GM18519 (cell line): Measurements from ENCODE around the gene IGFL3.
"Not testable (repeated sequence)": the region's sequence is repeated elsewhere in the genome, so short reads cannot be mapped to it uniquely, and the experiment has no call there.

Experiments
- ATAC-seq: cut with Tn5 transposase; IDR thresholded peaks from one replicate; pipeline ENCODE4 v1.9.1; 2021; ENCODE audit warnings: mild to moderate bottlenecking, moderate library complexity; ENCODE audit not compliant: unreplicated experiment, low FRiP score

Gene IGFL3

DNA sequence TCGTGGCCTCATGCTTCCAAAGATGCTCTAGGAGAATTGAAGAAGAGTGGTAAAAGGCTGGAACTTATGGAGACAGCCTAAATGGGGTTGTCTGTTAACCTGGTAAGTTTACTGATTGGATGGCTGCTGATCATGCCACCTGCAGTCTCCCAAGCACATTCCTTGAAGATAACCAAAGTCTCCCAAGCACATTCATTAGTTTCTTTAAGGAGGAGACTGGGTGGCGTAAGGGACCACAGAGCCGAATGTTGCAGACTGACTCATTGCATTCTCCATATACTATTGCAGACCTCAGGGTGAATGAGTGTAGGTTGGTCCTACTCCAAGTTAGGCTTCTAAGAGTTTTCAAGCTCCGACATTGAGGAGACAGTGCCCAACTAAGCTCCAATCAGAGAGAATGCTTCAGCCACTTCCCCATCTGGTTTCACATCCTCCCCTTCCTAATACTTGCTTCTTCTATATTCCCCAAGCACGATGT is at the start of gene IGFL3:
IGFL3 (minus strand) TSS at position 51 of the 478 bp plus-strand sequence; CDS start at position 12, 39 bp downstream.
- ATAC-seq: no peak

DNA sequence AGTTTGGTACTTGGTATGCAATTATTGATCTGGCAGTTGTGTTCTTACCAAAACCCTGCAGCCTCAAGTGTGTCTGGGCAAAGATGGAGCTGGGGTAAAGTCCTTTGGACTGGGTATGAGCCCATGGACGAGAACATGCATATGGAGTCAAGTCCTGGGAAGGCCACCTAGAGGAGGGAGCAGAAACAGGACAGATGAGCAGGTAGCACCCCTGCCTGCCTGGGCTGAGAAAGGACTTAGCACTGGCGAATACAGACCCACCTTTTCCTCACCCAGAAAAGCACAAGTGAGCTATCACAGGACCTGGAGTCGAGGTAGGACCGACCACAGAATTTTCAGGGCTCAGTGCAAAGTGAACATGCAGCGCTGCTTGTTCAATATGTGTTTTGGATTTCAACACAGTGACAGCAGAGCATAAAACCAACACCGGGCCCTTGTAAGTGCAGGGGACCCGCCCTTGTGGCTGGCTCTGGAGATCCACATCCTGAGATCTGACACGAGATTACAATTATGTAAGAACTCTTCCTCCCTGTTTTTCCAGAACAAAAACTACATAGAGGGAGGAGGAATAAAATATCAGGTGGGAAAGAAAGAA is 49.5 kb upstream of the IGFL3 start:
- no peak for ATAC-seq

DNA sequence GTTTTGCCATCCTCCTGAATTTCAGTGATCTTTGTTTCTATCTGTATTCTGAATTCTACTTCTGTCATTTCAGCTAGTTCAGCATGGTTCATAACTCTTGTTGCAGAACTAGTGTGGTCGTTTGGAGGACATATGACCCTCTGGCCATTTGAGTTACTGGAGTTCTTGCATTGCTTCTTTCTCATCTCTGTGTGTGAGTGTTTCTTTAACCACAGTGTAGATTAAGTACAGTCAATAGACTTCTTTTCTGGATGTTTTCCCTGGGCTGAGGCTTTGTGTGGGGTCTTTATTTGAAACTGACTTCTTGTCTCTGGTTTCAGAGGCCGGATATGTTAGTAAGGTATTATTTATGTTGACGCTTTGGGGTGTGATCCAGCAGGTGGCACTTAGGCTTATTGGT is 38.2 kb upstream of the IGFL3 start:
- ATAC-seq: no peak

DNA sequence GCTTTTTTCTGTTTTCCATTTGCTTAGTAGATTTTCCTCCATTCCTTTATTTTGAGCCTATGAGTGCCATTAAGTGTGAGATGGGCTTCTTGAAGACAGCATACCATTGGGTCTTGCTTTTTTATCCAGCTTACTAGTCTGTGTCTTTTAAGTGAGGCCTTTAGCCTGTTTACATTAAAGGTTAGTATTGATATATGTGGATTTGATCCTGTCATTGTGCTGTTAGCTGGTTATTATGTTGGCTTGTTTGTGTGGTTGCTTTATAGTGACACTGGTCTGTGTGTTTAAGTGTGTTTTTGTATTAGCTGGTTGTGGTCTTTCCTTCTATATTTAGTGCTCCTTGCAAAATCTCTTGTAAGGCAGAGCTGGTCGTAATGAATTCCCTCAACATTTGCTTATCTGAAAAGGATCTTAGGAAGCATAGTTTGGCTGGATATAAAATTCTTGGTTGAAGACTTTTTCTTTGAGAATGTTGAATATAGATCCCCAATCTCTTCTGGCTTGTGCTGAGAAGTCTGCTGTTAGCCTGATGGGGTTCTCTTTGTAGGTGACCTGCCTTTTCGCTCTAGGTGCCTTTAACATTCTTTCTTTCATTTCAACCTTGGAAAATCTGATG is 37.3 kb upstream of the IGFL3 start:
- ATAC-seq: not testable (repeated sequence)

DNA sequence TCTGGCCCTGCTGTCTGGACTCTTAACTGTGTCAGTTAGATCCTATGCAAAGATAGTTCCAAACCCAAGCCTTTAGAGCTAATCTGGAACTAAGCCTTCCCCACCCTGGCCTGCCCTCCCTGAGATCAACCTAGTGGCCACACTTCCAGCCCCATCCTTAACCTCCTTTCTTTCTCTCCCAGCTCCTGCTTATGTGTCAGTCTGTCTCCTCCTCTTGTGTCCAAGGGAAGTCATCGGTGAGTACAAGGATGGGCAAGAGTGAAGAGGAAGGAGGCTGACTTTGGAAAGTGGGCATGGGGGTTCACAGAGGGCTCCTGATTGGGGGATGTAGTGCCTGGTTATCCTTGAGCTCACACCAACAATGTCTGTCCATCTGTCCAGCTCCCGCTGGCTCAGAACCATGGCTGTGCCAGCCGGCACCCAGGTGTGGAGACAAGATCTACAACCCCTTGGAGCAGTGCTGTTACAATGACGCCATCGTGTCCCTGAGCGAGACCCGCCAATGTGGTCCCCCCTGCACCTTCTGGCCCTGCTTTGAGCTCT is 35.8 kb upstream of the IGFL3 start:
- ATAC-seq: no peak

DNA sequence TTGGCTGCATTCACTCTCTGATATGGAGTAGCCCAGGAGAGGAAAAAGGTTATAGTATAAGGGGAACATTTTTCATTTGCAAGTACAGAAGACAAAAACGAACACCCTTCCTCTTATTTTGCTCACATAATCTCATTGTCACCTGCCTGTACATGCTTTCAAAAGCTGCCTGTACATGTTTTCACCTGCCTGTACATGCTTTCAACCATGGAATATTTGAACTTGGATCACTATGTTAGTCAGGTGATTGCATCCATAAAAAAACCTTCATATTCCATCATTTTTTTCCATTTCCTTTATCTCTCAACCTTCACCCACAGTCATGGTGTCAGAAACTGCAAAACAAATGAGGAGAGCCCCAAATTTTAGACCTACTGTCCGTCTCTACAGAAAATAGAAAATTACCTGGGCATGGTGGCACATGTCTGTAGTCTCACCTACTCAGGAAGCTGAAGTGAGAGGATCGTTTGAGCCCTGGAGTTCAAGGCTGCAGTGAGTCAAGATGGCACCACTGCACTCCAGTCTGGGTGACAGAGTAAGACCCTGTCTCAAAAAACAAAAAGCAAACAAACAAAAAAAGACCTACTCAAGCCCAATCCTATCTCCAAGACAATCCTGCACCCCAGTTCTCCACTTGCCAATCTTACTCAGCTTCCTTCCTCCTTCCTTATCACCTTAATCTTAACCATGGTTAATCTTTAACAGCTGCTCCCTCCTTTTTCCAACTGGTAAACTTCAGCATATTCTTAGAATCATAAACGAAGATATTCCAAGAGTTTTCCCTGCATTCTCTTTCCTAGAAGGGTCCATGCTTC is 35.1 kb upstream of the IGFL3 start:
- no peak for ATAC-seq

DNA sequence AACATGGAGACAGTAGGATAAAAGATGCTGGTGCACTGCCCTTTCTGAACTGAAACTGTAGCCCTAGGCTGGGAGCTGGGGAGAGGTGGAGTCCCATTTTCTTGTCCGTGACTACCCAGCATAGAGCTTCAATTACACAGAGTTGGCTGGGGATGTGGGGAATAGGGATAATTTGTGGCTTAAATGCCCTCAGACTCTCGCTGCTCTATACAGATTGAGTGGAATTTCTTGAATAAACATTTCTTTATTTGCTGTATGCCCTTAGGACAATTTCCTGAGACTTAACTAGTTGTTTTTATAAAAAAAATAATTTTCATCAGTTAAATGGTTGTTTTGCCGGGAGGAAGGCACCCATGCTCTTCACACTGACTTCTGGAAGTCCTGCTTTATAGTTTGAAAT is 30.7 kb upstream of the IGFL3 start:
- ATAC-seq: no peak

DNA sequence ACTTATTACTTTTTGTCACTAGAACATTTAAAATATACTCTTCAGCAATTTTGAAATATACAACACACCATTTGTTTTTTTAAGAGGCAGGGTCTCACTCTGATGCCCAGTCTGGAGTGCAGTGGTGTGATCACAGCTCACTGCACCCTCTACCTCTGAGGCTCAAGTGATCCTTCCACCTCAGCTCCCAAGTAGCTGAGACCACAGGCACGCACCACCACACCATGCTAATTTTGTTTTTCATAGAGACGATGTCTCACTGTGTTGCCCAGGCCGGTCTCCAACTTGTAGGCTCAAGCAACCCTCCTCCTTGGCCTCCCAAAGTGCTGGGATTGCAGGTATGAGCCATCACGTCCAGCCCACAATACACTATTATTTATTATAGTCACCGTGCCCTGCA is 26.1 kb upstream of the IGFL3 start:
- no peak for ATAC-seq

DNA sequence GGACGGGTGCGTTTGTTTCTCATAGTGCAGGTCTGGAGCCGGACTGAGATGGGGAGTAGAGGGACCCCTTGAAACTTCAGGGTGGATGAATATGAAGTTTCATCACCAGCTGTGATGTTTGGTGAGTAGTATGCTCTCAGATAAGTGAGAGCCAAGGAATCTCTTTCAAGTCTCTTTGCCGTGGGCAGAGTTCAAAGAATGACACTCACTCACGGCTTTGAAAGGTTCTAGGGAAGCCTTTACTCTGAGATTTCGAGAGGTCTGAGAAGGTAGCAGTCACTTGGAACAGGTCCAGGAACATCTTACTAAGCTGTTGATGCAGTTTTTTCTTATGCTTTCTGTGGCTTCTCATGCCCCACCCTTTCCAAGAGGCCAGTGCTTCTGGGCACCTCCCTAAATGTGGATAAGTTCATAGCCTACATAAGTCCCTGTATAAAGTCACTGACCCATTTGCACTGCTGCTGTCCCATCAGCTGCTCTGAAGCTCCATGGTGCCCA is 23.4 kb upstream of the IGFL3 start, which contains the start of gene IGFL2:
IGFL2 (plus strand) TSS at position 448 of the 498 bp plus-strand sequence; CDS start at position 489, 41 bp downstream.
- ATAC-seq: no peak

DNA sequence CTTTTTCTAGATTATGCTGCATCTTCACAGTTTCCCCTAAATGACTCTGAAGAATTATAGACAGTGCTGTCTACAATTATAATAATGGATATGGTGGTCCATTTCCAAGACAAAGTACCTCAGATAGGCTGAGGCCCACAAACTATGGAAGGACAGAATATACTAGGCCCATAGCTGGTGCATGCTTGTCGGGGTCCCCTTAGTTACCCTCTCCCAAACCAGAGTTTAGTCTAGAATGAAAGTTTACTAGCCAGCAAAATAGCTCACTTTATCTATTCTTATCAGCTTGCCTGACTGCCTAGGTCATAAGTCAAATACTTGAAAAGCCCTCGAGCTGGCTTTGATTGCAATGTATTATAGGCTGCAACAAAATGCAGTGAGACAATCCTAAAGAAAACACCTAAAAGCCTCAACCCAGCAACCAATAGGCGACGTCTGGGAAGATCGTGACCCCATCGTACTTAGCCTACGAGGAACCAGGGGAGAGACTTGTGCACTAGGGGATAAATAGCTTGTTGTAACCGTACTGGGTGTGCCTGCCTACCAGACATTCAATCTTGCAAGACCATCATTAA is 22.8 kb upstream of the IGFL3 start:
- ATAC-seq: no peak

DNA sequence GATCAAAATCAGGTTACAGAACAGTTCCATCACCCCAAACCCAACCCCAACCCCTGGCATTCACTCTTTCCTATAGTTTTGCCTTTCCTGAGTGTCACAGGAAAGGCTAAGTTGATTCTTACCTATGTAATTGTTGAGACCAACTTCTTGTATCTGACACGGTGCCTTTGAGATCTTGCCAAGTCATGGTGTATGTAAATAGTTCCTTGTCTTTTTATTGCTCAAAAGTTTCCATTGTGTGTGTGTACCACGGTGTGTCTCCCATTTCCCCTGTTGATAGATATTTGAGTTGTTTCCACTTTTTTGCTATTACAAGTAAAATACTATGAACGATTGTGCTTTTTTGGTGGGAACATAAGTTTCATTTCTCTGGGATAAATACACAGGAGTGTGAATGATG is 20.3 kb upstream of the IGFL3 start:
- no peak for ATAC-seq

DNA sequence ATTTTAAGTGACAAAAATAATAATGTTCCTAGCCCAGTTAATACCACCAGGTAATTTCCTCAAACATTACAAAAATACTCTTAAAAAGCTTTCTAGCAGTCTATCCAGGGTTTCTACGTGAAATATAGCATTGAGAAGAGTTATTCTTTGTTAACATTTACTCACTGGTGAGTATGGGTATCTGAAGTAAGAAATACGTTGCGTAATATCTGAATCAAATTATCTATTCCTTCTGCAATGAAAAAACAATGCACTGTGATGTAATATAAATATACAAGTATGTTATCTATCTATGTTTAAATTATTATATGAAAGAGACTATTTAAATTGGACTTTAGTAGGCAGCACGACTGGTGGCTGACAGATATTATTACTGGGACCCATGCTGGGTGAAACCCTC is 17.8 kb upstream of the IGFL3 start:
- ATAC-seq: no peak

DNA sequence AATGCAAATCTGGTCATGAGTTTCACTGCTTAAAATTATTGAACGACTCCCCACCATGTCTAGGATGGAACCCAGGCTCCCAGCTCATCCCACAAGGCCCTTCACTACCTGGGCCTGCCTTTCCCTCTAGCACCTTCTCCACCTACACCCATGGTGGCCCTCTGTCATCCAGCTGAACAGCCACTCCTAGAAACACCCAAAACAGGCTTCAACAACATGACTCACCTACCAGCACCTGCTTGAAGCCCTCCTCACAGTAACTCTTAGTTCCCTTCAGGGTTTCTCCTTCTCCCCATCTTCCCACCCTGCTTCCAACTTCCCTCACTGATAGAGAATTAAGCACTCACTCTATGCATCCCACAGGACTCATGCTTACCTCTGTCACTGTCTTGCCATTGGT is 16.9 kb upstream of the IGFL3 start:
- no peak for ATAC-seq

DNA sequence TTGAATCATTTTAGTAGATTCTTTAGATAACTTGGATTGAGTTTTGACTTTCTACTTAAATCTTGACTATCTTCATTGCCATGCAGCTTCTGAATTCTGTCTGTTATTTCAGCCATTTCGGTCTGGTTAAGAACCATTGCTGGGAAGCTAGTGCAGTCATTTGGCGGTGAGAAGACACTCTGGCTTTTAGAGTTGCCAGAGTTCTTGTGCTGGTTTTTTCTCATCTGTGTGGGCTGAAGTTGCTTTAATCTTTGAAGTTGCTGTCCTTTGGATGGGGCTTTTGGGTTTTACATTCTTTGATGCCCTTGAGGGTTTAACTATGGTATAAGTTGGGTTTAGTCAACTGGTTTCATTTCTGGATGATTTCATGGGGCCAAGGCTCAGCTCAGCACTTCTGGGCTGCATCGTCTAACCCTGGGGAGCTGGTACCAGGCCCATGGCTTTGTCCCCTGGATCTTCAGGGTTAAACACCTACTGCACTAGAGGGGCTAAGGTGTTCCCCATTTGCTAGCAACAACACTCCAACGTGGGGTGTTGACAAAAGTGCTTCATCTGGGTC is 13.5 kb upstream of the IGFL3 start:
- no peak for ATAC-seq

DNA sequence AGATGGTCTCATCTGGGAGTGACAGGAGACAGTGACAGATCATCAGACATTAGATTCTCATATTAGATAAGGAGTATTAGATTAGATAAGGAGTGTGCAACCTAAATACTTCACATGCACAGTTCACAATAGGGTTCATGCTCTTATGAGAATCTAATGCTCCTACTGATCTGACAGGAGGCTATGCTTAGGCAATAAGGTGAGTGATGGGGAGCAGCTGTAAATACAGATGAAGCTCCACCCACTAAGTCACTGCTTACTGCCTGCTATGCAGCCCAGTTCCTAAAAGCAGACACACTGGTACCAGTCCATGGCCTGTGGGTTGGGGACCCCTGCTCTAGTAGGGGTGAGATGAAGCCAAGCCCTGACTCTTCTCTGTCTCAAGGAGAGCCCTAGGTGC is 10.0 kb upstream of the IGFL3 start:
- no peak for ATAC-seq

DNA sequence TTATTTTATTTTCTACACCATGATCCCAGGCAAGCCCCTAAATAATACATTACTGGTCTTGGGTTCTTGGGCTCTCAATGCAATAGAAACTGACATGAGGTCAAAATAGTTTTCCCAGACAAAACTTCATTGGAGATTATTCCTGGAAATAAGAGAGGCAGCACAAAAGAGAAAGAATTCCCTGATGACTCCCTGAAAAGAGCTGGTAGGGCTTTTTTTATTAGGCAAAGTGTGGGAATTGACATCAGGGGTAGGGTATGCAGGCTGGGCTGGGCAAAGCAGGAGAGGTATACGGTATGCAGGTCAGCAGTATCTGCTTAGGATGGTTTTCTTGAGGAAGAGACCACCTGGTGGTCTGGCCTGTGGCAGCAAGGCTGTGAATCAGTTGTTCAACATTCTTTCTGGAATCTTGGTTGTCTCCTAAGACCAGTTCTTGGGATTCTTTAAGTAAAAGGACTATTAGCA is 9.3 kb upstream of the IGFL3 start:
- no peak for ATAC-seq

DNA sequence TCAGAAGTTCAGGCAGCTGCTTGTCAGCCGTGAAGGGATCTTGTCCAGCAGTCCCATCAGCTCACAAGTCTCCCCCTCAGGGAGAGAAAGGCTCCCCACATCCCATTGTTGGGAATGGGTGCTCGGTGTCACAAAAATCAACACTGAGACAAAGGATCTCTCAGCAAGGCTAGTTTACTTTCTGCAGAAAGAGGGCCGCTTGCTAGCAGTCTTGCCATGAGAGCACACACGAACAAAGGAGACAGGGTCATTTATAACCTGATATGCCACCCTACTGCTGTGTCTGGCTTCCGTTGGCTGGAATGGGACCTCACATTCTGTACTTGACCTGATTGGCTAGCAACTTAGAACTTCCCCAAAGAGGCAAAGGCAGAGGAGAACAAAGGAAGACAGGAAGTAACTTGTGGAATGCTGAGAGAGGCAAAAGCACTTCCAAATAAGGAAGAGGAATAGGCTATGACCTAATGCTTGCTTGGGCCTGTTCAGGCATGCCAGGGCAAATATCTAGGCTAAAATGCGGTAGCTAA is 8.7 kb upstream of the IGFL3 start:
- ATAC-seq: no peak

DNA sequence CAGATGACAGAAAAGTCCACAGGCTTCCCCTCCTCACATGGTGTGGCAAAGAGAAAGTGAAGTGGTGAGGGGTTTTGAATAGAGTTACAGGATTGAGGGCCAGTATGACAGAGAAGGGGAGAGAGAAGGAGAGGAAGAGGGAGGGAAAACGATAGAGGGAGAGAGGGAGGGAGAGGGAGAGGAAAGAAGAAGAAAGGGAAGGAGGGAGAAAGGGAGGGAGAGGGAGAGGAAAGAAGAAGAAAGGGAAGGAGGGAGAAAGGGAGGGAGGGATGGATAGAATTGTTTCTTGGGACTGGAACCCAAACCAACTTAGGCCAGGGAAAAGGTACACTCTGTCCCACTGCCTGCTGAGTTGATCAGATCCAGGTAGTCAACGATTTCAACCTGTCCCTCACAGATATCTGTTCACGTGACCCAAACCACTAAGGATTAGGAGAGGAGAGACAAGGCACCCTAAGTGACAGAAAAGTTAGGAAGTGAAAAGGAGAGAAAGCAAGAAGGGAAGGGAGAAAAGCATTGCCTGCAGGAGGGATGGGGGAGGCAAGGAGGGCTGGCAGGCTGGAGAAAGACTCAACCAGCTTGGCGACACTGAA is 8.1 kb upstream of the IGFL3 start:
- ATAC-seq: no peak

DNA sequence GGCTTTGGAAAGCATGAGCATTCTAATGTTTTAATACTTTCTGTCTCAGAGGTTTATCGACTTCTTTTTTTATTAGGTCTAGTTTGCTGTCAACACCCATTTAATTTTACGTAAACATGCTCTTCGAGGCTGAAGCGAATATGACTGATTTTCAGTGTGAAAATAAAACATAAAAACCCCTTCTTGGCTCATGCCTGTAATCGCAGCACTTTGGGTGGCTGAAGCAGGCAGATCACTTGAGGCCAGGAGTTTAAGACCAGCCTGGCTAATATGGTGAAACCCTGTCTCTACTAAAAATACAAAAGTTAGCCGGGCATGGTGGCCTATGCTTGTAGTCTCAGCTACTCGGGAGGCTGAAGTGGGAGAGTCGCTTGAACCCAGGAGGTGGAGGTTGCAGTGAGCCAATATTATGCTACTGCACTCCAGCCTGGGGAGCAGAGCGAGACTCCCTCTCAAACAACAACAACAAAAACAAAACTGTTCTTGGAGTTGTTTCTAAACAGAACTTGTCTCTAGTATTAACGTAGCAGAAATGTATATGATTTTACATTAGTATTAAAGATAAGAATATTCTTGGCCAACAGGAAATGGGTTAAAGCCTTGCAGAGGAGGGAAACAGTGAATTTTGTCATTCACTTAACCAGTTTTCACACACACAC is 7.1 kb upstream of the IGFL3 start:
- no peak for ATAC-seq
